ENCODE results near the gene COX6B1.

DNA sequence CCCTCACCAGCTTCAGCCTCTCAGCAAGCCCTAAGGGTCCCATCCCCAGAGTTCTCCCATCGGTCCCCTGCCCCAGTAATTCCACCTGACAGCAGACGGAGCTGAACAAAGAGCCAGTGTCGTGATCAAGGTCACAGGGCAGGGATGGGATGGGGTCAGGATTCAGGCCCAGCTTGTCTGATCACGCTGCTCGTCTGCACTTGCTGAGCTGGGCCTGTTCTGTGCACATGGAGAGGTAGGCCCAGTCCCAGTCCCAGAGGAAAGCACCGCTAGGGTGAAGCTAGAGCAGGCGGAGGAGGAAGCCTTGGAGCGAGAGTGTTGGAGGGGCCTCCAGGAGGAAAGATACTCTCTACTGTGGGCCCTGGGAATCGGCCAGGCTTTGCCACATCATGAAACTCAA lies 26.4 kb upstream of the COX6B1 start:
- no peak for TF ChIP-seq YY1 (IDR thresholded peaks at IDR 0.05; ENCODE audit: insufficient read depth, insufficient read length)
- TF ChIP-seq SUZ12 (IDR thresholded peaks at IDR 0.05; ENCODE audit: extremely low read depth, insufficient read depth, insufficient read length) = no peak
